ENCODE data around the gene SERPINA4.

GRCh38 chr14:94542811-94543440, 18.3 kb upstream of the SERPINA4 start:
- TF ChIP-seq, protein P1, sequence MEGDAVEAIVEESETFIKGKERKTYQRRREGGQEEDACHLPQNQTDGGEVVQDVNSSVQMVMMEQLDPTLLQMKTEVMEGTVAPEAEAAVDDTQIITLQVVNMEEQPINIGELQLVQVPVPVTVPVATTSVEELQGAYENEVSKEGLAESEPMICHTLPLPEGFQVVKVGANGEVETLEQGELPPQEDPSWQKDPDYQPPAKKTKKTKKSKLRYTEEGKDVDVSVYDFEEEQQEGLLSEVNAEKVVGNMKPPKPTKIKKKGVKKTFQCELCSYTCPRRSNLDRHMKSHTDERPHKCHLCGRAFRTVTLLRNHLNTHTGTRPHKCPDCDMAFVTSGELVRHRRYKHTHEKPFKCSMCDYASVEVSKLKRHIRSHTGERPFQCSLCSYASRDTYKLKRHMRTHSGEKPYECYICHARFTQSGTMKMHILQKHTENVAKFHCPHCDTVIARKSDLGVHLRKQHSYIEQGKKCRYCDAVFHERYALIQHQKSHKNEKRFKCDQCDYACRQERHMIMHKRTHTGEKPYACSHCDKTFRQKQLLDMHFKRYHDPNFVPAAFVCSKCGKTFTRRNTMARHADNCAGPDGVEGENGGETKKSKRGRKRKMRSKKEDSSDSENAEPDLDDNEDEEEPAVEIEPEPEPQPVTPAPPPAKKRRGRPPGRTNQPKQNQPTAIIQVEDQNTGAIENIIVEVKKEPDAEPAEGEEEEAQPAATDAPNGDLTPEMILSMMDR (IDR thresholded peaks at IDR 0.05; ENCODE audit: insufficient read depth, low read depth, low read length) = no peak
- no peak for TF ChIP-seq EZH2 (IDR thresholded peaks at IDR 0.05; ENCODE audit: insufficient read depth, low read length)

All from astrocyte (in vitro differentiated cells and primary cell).